Measurements from ENCODE around the gene NAE1. TPM values are rescaled to one million over a fixed set of nuclear protein-coding genes. Genes with fewer than 3 reads are reported as not detected.

The NAE1 gene
- total and polyA plus RNA-seq, 4 donors = 40.8 to 46.2 (median 42.3) TPM

GRCh38 chr16:66853261-66854139 lies 22.7 kb upstream of the NAE1 start:
- no peaks in the 10 kb centered on the region for H3K9me3 ChIP-seq (ENCODE audit: control insufficient read depth, low read length)
- H3K27me3 ChIP-seq (ENCODE audit: control insufficient read depth in 1 of 2, insufficient read depth in 2 of 2, low read length in 1 of 2) = no peaks in the 10 kb centered on the region
- peak; percentile 45 to 61 for DNase-seq
- intact Hi-C loops (cut with DNase I) = no loop called here
- no peak overlapping the region for H3K27ac ChIP-seq (ENCODE audit: low read depth in 1 of 2, low read length in 2 of 2)
- H3K4me1 ChIP-seq (ENCODE audit: control insufficient read depth in 1 of 2, insufficient read depth in 2 of 2, low read length in 2 of 2) = no peaks in the 10 kb centered on the region
- no peak overlapping the region for H3K4me3 ChIP-seq (ENCODE audit: low read length in 2 of 2)
- ATAC-seq (ENCODE audit: low FRiP score) = no peak
- H3K36me3 ChIP-seq (ENCODE audit: control insufficient read depth in 1 of 2, insufficient read depth in 2 of 2, low read length in 1 of 2) = no peaks in the 10 kb centered on the region
- WGBS, 2 donors = 83 to 84% methylated on average over 15 of the region's 15 CpGs

GRCh38 chr16:66851166-66851964 lies 20.6 kb upstream of the NAE1 start:
- no peak overlapping the region for H3K27ac ChIP-seq (ENCODE audit: low read depth in 1 of 2, low read length in 2 of 2)
- intact Hi-C loops (cut with DNase I) = no loop called here
- no peaks in the 10 kb centered on the region for H3K9me3 ChIP-seq (ENCODE audit: control insufficient read depth, low read length)
- no peak overlapping the region for H3K4me3 ChIP-seq (ENCODE audit: low read length in 2 of 2)
- H3K4me1 ChIP-seq (ENCODE audit: control insufficient read depth in 1 of 2, insufficient read depth in 2 of 2, low read length in 2 of 2) = no peaks in the 10 kb centered on the region
- WGBS, 2 donors = 92 to 93% methylated on average over 13 of the region's 13 CpGs
- no peaks in the 10 kb centered on the region for H3K36me3 ChIP-seq (ENCODE audit: control insufficient read depth in 1 of 2, insufficient read depth in 2 of 2, low read length in 1 of 2)
- ATAC-seq (ENCODE audit: low FRiP score) (no peak), DNase-seq (peak; percentile 22 to 72)
- no peaks in the 10 kb centered on the region for H3K27me3 ChIP-seq (ENCODE audit: control insufficient read depth in 1 of 2, insufficient read depth in 2 of 2, low read length in 1 of 2)

- DNase-seq (peak in 1 of 2 donors; percentile 16), ATAC-seq (ENCODE audit: low FRiP score) (no peak)
- no peak overlapping the region for H3K27ac ChIP-seq (ENCODE audit: low read depth in 1 of 2, low read length in 2 of 2)
- no peaks in the 10 kb centered on the region for H3K9me3 ChIP-seq (ENCODE audit: control insufficient read depth, low read length)
- no peaks in the 10 kb centered on the region for H3K27me3 ChIP-seq (ENCODE audit: control insufficient read depth in 1 of 2, insufficient read depth in 2 of 2, low read length in 1 of 2)
- WGBS, 2 donors = 92 to 96% methylated on average over 13 to 14 of the region's 14 CpGs
- no peak overlapping the region for H3K4me3 ChIP-seq (ENCODE audit: low read length in 2 of 2)
- H3K4me1 ChIP-seq (ENCODE audit: control insufficient read depth in 1 of 2, insufficient read depth in 2 of 2, low read length in 2 of 2) = no peaks in the 10 kb centered on the region
- intact Hi-C loops (cut with DNase I) = no loop called here
- no peaks in the 10 kb centered on the region for H3K36me3 ChIP-seq (ENCODE audit: control insufficient read depth in 1 of 2, insufficient read depth in 2 of 2, low read length in 1 of 2)
Observed at GRCh38 chr16:66850115-66850815, 19.5 kb upstream of the NAE1 start.

GRCh38 chr16:66849549-66849948 lies 18.8 kb upstream of the NAE1 start:
- Histone ChIP-seq H3K9me3 (ENCODE audit: control insufficient read depth, low read length) (no peaks in the 10 kb centered on the region), H3K4me3 (ENCODE audit: low read length in 2 of 2) (no peak overlapping the region), H3K4me1 (ENCODE audit: control insufficient read depth in 1 of 2, insufficient read depth in 2 of 2, low read length in 2 of 2) (no peaks in the 10 kb centered on the region), H3K27ac (ENCODE audit: low read depth in 1 of 2, low read length in 2 of 2) (no peak overlapping the region), H3K36me3 (ENCODE audit: control insufficient read depth in 1 of 2, insufficient read depth in 2 of 2, low read length in 1 of 2) (no peaks in the 10 kb centered on the region), H3K27me3 (ENCODE audit: control insufficient read depth in 1 of 2, insufficient read depth in 2 of 2, low read length in 1 of 2) (no peaks in the 10 kb centered on the region)
- WGBS, 2 donors = 90 to 93% methylated on average over 4 of the region's 4 CpGs
- intact Hi-C loops (cut with DNase I) = no loop called here
- ATAC-seq (ENCODE audit: low FRiP score) (no peak), DNase-seq (peak in 1 of 2 donors; percentile 24)

- Histone ChIP-seq H3K27me3 (ENCODE audit: control insufficient read depth in 1 of 2, insufficient read depth in 2 of 2, low read length in 1 of 2) (no peaks in the 10 kb centered on the region), H3K27ac (ENCODE audit: low read depth in 1 of 2, low read length in 2 of 2) (no peak overlapping the region), H3K9me3 (ENCODE audit: control insufficient read depth, low read length) (no peaks in the 10 kb centered on the region), H3K4me3 (ENCODE audit: low read length in 2 of 2) (no peak overlapping the region), H3K36me3 (ENCODE audit: control insufficient read depth in 1 of 2, insufficient read depth in 2 of 2, low read length in 1 of 2) (no peaks in the 10 kb centered on the region), H3K4me1 (ENCODE audit: control insufficient read depth in 1 of 2, insufficient read depth in 2 of 2, low read length in 2 of 2) (no peaks in the 10 kb centered on the region)
- DNase-seq = peak in 1 of 2 donors; percentile 13
- WGBS, 2 donors = 95 to 97% methylated on average over 2 of the region's 2 CpGs
- no peak for ATAC-seq (ENCODE audit: low FRiP score)
- intact Hi-C loops (cut with DNase I) = no loop called here
Observed at GRCh38 chr16:66849021-66849420, 18.2 kb upstream of the NAE1 start.

GRCh38 chr16:66848172-66848571 lies 17.4 kb upstream of the NAE1 start:
- WGBS, 2 donors = 92 to 94% methylated on average over 2 of the region's 2 CpGs
- no peaks in the 10 kb centered on the region for H3K4me1 ChIP-seq (ENCODE audit: control insufficient read depth in 1 of 2, insufficient read depth in 2 of 2, low read length in 2 of 2)
- H3K9me3 ChIP-seq (ENCODE audit: control insufficient read depth, low read length) = no peaks in the 10 kb centered on the region
- intact Hi-C loops (cut with DNase I) = no loop called here
- H3K4me3 ChIP-seq (ENCODE audit: low read length in 2 of 2) = no peak overlapping the region
- no peaks in the 10 kb centered on the region for H3K36me3 ChIP-seq (ENCODE audit: control insufficient read depth in 1 of 2, insufficient read depth in 2 of 2, low read length in 1 of 2)
- no peak overlapping the region for H3K27ac ChIP-seq (ENCODE audit: low read depth in 1 of 2, low read length in 2 of 2)
- DNase-seq = no peak
- H3K27me3 ChIP-seq (ENCODE audit: control insufficient read depth in 1 of 2, insufficient read depth in 2 of 2, low read length in 1 of 2) = no peaks in the 10 kb centered on the region
- ATAC-seq (ENCODE audit: low FRiP score) = no peak

- Histone ChIP-seq H3K27me3 (ENCODE audit: control insufficient read depth in 1 of 2, insufficient read depth in 2 of 2, low read length in 1 of 2) (no peaks in the 10 kb centered on the region), H3K4me3 (ENCODE audit: low read length in 2 of 2) (no peak overlapping the region), H3K9me3 (ENCODE audit: control insufficient read depth, low read length) (no peaks in the 10 kb centered on the region), H3K36me3 (ENCODE audit: control insufficient read depth in 1 of 2, insufficient read depth in 2 of 2, low read length in 1 of 2) (no peaks in the 10 kb centered on the region), H3K27ac (ENCODE audit: low read depth in 1 of 2, low read length in 2 of 2) (no peak overlapping the region), H3K4me1 (ENCODE audit: control insufficient read depth in 1 of 2, insufficient read depth in 2 of 2, low read length in 2 of 2) (no peaks in the 10 kb centered on the region)
- WGBS, 2 donors = 83 to 86% methylated on average over 6 of the region's 6 CpGs
- intact Hi-C loops (cut with DNase I) = no loop called here
- ATAC-seq (ENCODE audit: low FRiP score) (no peak), DNase-seq (no peak)
Observed at GRCh38 chr16:66847533-66848067, 16.8 kb upstream of the NAE1 start.

- no peak overlapping the region for H3K4me3 ChIP-seq (ENCODE audit: low read length in 2 of 2)
- no peak for ATAC-seq (ENCODE audit: low FRiP score)
- no peak overlapping the region for H3K27ac ChIP-seq (ENCODE audit: low read depth in 1 of 2, low read length in 2 of 2)
- no peaks in the 10 kb centered on the region for H3K9me3 ChIP-seq (ENCODE audit: control insufficient read depth, low read length)
- H3K4me1 ChIP-seq (ENCODE audit: control insufficient read depth in 1 of 2, insufficient read depth in 2 of 2, low read length in 2 of 2) = no peaks in the 10 kb centered on the region
- intact Hi-C loops (cut with DNase I) = no loop called here
- peak; percentile 9 to 57 for DNase-seq
- WGBS, 2 donors = 96% methylated on average over 6 of the region's 6 CpGs
- H3K27me3 ChIP-seq (ENCODE audit: control insufficient read depth in 1 of 2, insufficient read depth in 2 of 2, low read length in 1 of 2) = no peaks in the 10 kb centered on the region
- H3K36me3 ChIP-seq (ENCODE audit: control insufficient read depth in 1 of 2, insufficient read depth in 2 of 2, low read length in 1 of 2) = no peaks in the 10 kb centered on the region
Observed at GRCh38 chr16:66846831-66847230, 16.1 kb upstream of the NAE1 start.
